T-cell (primary cell): ENCODE measurements around the gene TNRC6C. TPM values are rescaled to one million over a fixed set of nuclear protein-coding genes. Genes with fewer than 3 reads are reported as not detected.
"Not testable (repeated sequence)": the region's sequence is repeated elsewhere in the genome, so short reads cannot be mapped to it uniquely, and the experiment has no call there.

Experiments used
- ATAC-seq, 4 experiments: fragments of 200-7000 bp in 3 of 4; fragments of 150-1000 bp in 1 of 4; cut with Tn5 transposase; replicated peaks in 1 of 4; 1 replicate in 3 of 4; 2 replicates in 1 of 4; pipeline ENCODE4 v1.10.0; 2021; ENCODE audit warnings: moderate library complexity in 3 of 4, mild to moderate bottlenecking in 2 of 4, moderate number of reproducible peaks in 1 of 4
- CTCF ChIA-PET, 2 donors: fragments of 300-600 bp; sonication (Branson Sonifier 250); formaldehyde crosslinking; loops; one replicate each; lab custom pipeline; 2022; ENCODE audit warnings: antibody characterized with exemption in 2 of 2; lab: Charles Lee
- POLR2A ChIA-PET, 2 donors: fragments of 300-600 bp; sonication (Branson Sonifier 250); formaldehyde crosslinking; loops; one replicate each; lab custom pipeline; 2022; ENCODE audit warnings: antibody characterized with exemption in 2 of 2; lab: Charles Lee
- DNase-seq, 35 experiments: peaks; one replicate each; pipeline versions ENCODE4 v3.0.0 to v3.0.0-alpha.2; 2013 to 2023
- H3K27ac ChIP-seq: one replicate; pipeline ENCODE4 v1.5.1; 2013; ENCODE audit warnings: low read length
- H3K27me3 ChIP-seq, 2 experiments: replicated peaks in 1 of 2; 1 replicate in 1 of 2; 2 replicates in 1 of 2; pipeline versions ENCODE4 v1.6.1 to v1.7.0; 2013; ENCODE audit warnings: low read length in 1 of 2, mixed read lengths in 1 of 2; ENCODE audit not compliant: control insufficient read depth in 2 of 2, insufficient read depth in 2 of 2; ENCODE audit errors: extremely low read depth in 1 of 2
- H3K36me3 ChIP-seq, 2 donors: 1 replicate in 1 of 2; 2 replicates in 1 of 2; pipeline versions ENCODE4 v1.6.1 to v1.7.0; 2013; ENCODE audit warnings: low read length in 1 of 2; ENCODE audit not compliant: control insufficient read depth in 2 of 2, insufficient read depth in 1 of 2; ENCODE audit errors: extremely low read depth in 1 of 2
- H3K4me1 ChIP-seq, 2 experiments: 1 replicate in 1 of 2; 2 replicates in 1 of 2; pipeline versions ENCODE4 v1.6.1 to v1.7.0; 2013; ENCODE audit warnings: low read length in 2 of 2, mixed read lengths in 1 of 2; ENCODE audit not compliant: insufficient read depth in 2 of 2, control insufficient read depth in 1 of 2; ENCODE audit errors: extremely low read depth in 1 of 2
- H3K4me3 ChIP-seq, 2 donors: 1 replicate in 1 of 2; 2 replicates in 1 of 2; pipeline versions ENCODE4 v1.5.1 to v1.7.0; 2013; ENCODE audit warnings: mild to moderate bottlenecking in 2 of 2, low read length in 1 of 2, moderate library complexity in 1 of 2; ENCODE audit not compliant: control insufficient read depth in 1 of 2; ENCODE audit errors: extremely low read depth in 1 of 2
- H3K9me3 ChIP-seq: 2 replicates; pipeline ENCODE4 v1.7.0; 2013
- H3K27ac Mint-ChIP-seq, 2 donors: one replicate each; pipeline ENCODE4 v1.8.0; 2020 to 2021; ENCODE audit warnings: mild to moderate bottlenecking in 2 of 2, mixed read lengths in 2 of 2
- H3K27me3 Mint-ChIP-seq, 2 donors: one replicate each; pipeline ENCODE4 v1.8.0; 2021 to 2022; ENCODE audit warnings: mixed read lengths in 2 of 2
- H3K36me3 Mint-ChIP-seq: one replicate; pipeline ENCODE4 v1.8.0; 2021; ENCODE audit warnings: mixed read lengths
- H3K4me1 Mint-ChIP-seq, 3 donors: one replicate each; pipeline ENCODE4 v1.8.0; 2020 to 2022; ENCODE audit warnings: mixed read lengths in 3 of 3, mild to moderate bottlenecking in 1 of 3
- H3K4me3 Mint-ChIP-seq, 3 donors: one replicate each; pipeline ENCODE4 v1.8.0; 2020 to 2022; ENCODE audit warnings: mild to moderate bottlenecking in 3 of 3, mixed read lengths in 3 of 3, moderate library complexity in 3 of 3
- H3K9me3 Mint-ChIP-seq, 3 donors: one replicate each; pipeline ENCODE4 v1.8.0; 2020 to 2022; ENCODE audit warnings: mixed read lengths in 3 of 3
- WGBS: methylation state at CpG from one replicate; pipeline ENCODE4 v1.1.5; 2013; ENCODE audit warnings: missing lambda C conversion rate; ENCODE audit not compliant: insufficient coverage; 5-methylcytosine and 5-hydroxymethylcytosine counted together
- total RNA-seq, 35 experiments: library from RNA in 6 of 35; stranded (reverse) in 6 of 35; fragments of 120-200 nt in 1 of 35; gene quantifications; one replicate each; pipeline versions ENCODE4 v1.2.1 to v1.2.4 and lab custom pipeline; 2013 to 2026

The TNRC6C gene
- total RNA-seq, 5 donors from 2014 or later (not counting 1 experiment from before 2014, with no cell fraction given), result 87.1 to 116 (median 94.3) TPM

GRCh38 chr17:78079253-78079652, 120.8 kb downstream of the TNRC6C start:
- H3K4me3 ChIP-seq, result no peak overlapping the region
- Mint-ChIP-seq H3K27ac (peak overlapping the region in 1 of 2 donors; percentile 34), H3K36me3 (peaks cover 54% of the 10 kb centered on the region), H3K4me1 (no peaks in the 10 kb centered on the region), H3K4me3 (no peak overlapping the region), H3K9me3 (no peaks in the 10 kb centered on the region), H3K27me3 (no peaks in the 10 kb centered on the region)
- CTCF ChIA-PET, result no interaction called here
- peaks cover 8 to 83% of the 10 kb centered on the region in 2 donors for H3K36me3 ChIP-seq
- no peaks in the 10 kb centered on the region for H3K4me1 ChIP-seq
- H3K27ac ChIP-seq, result no peak overlapping the region
- no peaks in the 10 kb centered on the region for H3K27me3 ChIP-seq
- POLR2A ChIA-PET, result no interaction called here
- no peak for ATAC-seq
- no peak for DNase-seq
- 60% methylated on average over 1 of the region's 6 CpGs for WGBS
- H3K9me3 ChIP-seq, result no peaks in the 10 kb centered on the region

DNA sequence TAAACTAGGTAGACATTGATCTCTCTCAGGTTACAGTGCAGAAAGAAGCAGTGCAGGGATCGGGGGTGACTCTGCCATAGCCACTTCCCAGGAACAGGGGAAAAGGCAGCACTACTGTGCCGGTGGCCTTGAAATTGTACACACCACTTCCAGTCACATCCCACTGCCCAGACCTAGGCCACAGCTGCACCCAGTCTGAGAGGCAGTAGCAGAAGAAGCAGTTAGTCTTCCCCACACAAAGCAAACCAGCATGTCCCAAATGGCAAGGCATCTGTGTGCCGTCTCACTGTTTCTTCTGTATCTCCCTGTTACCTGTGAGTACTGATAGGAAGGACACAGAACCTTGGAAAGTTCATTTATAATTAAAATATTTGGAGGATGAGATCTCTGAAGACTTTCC, 123.0 kb downstream of the TNRC6C start:
- no peak for DNase-seq
- Histone ChIP-seq H3K27me3 (no peaks in the 10 kb centered on the region), H3K9me3 (no peaks in the 10 kb centered on the region), H3K27ac (no peak overlapping the region), H3K4me1 (no peaks in the 10 kb centered on the region), H3K36me3 (peaks cover 3 to 77% of the 10 kb centered on the region in 2 donors), H3K4me3 (no peak overlapping the region)
- ChIA-PET POLR2A (no interaction called here), CTCF (no interaction called here)
- Mint-ChIP-seq H3K27ac (no peak overlapping the region), H3K27me3 (no peaks in the 10 kb centered on the region), H3K36me3 (peaks cover 47% of the 10 kb centered on the region), H3K4me1 (no peaks in the 10 kb centered on the region), H3K4me3 (no peak overlapping the region), H3K9me3 (no peaks in the 10 kb centered on the region)
- 92% methylated on average over 2 of the region's 3 CpGs for WGBS
- ATAC-seq, result no peak

DNA sequence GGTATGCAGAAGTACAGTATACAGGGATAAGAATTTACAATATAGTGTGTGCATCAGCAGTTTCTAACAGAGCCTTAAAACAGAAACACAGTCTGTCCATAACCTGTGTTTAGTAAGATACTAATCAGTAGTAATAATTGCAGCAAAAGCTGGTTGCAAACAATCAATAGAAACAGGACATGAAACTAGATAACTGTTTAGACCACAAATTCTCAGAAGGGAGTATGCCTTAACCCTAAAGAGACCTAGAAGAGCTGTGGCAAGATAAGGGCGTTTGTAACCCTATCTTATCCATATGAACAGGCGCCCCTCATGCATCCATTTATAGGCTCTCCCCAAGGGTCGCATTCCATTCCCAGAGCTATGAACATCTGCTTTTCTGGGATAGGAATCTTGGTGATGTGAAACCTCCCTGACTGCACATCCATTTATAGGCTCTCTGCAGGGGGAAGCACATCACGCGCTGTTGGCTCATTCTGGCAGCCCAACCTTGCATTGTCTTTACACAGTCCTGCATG, 123.9 kb downstream of the TNRC6C start:
- H3K4me1 ChIP-seq, ATAC-seq, H3K4me1 Mint-ChIP-seq, H3K27me3 ChIP-seq, H3K4me3 Mint-ChIP-seq, H3K4me3 ChIP-seq, POLR2A ChIA-PET, H3K9me3 ChIP-seq, H3K27ac ChIP-seq, DNase-seq, H3K27me3 Mint-ChIP-seq, H3K9me3 Mint-ChIP-seq: not testable (repeated sequence)
- peak overlapping the region in 1 of 2 donors; percentile 13 for H3K27ac Mint-ChIP-seq
- no CpG with 5 or more reads among the region's 5 CpGs for WGBS
- H3K36me3 Mint-ChIP-seq, result peaks cover 47% of the 10 kb centered on the region
- CTCF ChIA-PET, result interaction anchor here in 1 of 2 donors (0.8 kb wide), 1 partner anchor 301 kb away, joined by 3 read pairs; no protein-coding TSS in a partner anchor
- H3K36me3 ChIP-seq, result peaks cover 3 to 77% of the 10 kb centered on the region in 2 donors

- Histone ChIP-seq H3K36me3 (peaks cover 4 to 77% of the 10 kb centered on the region in 2 donors), H3K27ac (no peak overlapping the region), H3K4me1 (no peaks in the 10 kb centered on the region), H3K4me3 (no peak overlapping the region), H3K9me3 (no peaks in the 10 kb centered on the region), H3K27me3 (no peaks in the 10 kb centered on the region)
- no peak for ATAC-seq
- Mint-ChIP-seq H3K9me3 (no peaks in the 10 kb centered on the region), H3K36me3 (peaks cover 47% of the 10 kb centered on the region), H3K4me1 (no peaks in the 10 kb centered on the region), H3K4me3 (no peak overlapping the region), H3K27me3 (no peaks in the 10 kb centered on the region), H3K27ac (no peak overlapping the region)
- whole genome bisulfite sequencing, result 97% methylated on average over 5 of the region's 7 CpGs
- ChIA-PET CTCF (interaction anchor here in 1 of 2 donors (0.6 to 0.8 kb wide), 2 partner anchors 300 to 670 kb away, joined by 3 read pairs; no protein-coding TSS in a partner anchor), POLR2A (no interaction called here)
- DNase-seq, result no peak
These were observed 124.5 kb downstream of the TNRC6C start for GRCh38 chr17:78082988-78083387.

- peaks cover 0 to 3% (median 0%) of the 10 kb centered on the region in 3 donors for H3K4me1 Mint-ChIP-seq
- ATAC-seq, result no peak
- H3K4me3 ChIP-seq, result no peak overlapping the region
- ChIA-PET POLR2A (no interaction called here), CTCF (no interaction called here)
- H3K36me3 Mint-ChIP-seq, result peaks cover 52% of the 10 kb centered on the region
- no peak overlapping the region for H3K4me3 Mint-ChIP-seq
- DNase-seq, result no peak
- no peak overlapping the region for H3K27ac ChIP-seq
- 88% methylated on average over 6 of the region's 13 CpGs for WGBS
- H3K27me3 Mint-ChIP-seq, result no peaks in the 10 kb centered on the region
- H3K4me1 ChIP-seq, result no peaks in the 10 kb centered on the region
- H3K9me3 ChIP-seq, result no peaks in the 10 kb centered on the region
- no peaks in the 10 kb centered on the region for H3K9me3 Mint-ChIP-seq
- H3K36me3 ChIP-seq, result peaks cover 12 to 73% of the 10 kb centered on the region in 2 donors
- no peak overlapping the region for H3K27ac Mint-ChIP-seq
- H3K27me3 ChIP-seq, result no peaks in the 10 kb centered on the region
These were observed 128.2 kb downstream of the TNRC6C start for GRCh38 chr17:78086740-78087139.

DNA sequence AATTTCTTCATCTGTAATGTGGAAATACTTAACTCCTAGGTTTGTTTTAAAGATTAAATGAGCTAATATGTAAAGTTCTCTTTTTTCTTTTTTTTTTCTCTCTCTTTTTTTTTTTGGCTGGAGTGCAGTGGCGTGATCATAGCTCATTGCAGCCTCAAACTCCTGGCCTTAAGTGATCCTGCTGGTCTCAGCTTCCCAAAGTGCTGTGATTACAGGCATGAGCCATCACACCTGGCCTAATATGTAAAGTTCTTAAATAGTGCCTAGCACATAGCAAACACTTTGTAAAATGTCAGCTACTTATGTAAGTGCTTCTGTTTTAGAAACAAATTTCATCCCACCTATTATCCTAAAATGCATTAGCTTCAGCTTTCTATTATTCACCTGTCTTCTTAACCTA, 130.0 kb downstream of the TNRC6C start:
- Mint-ChIP-seq H3K4me1 (peaks cover 0 to 3% (median 0%) of the 10 kb centered on the region in 3 donors), H3K27me3 (no peaks in the 10 kb centered on the region), H3K27ac (peak overlapping the region; percentile 19 to 49), H3K9me3 (no peaks in the 10 kb centered on the region), H3K36me3 (peaks cover 53% of the 10 kb centered on the region), H3K4me3 (no peak overlapping the region)
- Histone ChIP-seq H3K36me3 (peaks cover 18 to 86% of the 10 kb centered on the region in 2 donors), H3K27ac (no peak overlapping the region), H3K4me1 (no peaks in the 10 kb centered on the region), H3K27me3 (no peaks in the 10 kb centered on the region), H3K4me3 (no peak overlapping the region), H3K9me3 (no peaks in the 10 kb centered on the region)
- DNase-seq (no peak), ATAC-seq (no peak)
- CTCF ChIA-PET, result interaction anchor here (0.6 kb wide), 2 partner anchors 69 to 544 kb away, joined by 3 read pairs; no protein-coding TSS in a partner anchor
- POLR2A ChIA-PET, result interaction anchor here (0.5 to 0.6 kb wide), 4 partner anchors 18 to 1780 kb away, joined by 3 to 7 read pairs (median 4); no protein-coding TSS in a partner anchor
- whole genome bisulfite sequencing, result 100% methylated on average over 1 of the region's 1 CpG
